ENCODE results near the gene TMEM132D.

The TMEM132D gene

GRCh38 chr12:129651951-129652350, 251.9 kb downstream of the TMEM132D start:
- TF ChIP-seq, protein P1, sequence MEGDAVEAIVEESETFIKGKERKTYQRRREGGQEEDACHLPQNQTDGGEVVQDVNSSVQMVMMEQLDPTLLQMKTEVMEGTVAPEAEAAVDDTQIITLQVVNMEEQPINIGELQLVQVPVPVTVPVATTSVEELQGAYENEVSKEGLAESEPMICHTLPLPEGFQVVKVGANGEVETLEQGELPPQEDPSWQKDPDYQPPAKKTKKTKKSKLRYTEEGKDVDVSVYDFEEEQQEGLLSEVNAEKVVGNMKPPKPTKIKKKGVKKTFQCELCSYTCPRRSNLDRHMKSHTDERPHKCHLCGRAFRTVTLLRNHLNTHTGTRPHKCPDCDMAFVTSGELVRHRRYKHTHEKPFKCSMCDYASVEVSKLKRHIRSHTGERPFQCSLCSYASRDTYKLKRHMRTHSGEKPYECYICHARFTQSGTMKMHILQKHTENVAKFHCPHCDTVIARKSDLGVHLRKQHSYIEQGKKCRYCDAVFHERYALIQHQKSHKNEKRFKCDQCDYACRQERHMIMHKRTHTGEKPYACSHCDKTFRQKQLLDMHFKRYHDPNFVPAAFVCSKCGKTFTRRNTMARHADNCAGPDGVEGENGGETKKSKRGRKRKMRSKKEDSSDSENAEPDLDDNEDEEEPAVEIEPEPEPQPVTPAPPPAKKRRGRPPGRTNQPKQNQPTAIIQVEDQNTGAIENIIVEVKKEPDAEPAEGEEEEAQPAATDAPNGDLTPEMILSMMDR (IDR thresholded peaks at IDR 0.05; ENCODE audit: extremely low read depth, missing control alignments): no peak
- no peak for DNase-seq (ENCODE audit: low spot score)

GRCh38 chr12:129641926-129642325, 261.9 kb downstream of the TMEM132D start:
- no peak for DNase-seq (ENCODE audit: low spot score)
- TF ChIP-seq, protein P1 (IDR thresholded peaks at IDR 0.05; ENCODE audit: extremely low read depth, missing control alignments): no peak

- DNase-seq (ENCODE audit: low spot score): no peak
- TF ChIP-seq, protein P1 (IDR thresholded peaks at IDR 0.05; ENCODE audit: extremely low read depth, missing control alignments): no peak
Measured at GRCh38 chr12:129635021-129635685, 268.7 kb downstream of the TMEM132D start.

DNA sequence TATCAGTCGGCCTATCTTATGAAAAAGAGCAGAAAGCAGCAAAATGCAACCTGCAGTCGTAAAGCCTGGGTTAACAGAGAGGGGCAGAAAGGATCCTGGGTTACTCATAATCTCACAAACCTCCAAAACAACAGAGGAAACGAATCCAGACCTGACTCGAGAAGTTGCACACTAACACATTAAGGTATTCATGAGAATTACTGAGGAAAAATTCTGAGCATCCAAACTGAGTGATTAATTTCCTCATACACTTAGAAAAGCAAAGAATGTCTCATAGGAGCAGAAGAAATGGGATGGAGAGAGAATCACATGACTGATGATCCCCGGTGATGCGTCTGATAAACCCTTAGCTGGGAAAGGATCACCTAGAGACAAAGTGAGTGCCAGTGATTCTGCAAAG, 272.5 kb downstream of the TMEM132D start:
- TF ChIP-seq, protein P1 (IDR thresholded peaks at IDR 0.05; ENCODE audit: extremely low read depth, missing control alignments): no peak

GRCh38 chr12:129629901-129630300, 273.9 kb downstream of the TMEM132D start:
- TF ChIP-seq, protein P1 (IDR thresholded peaks at IDR 0.05; ENCODE audit: extremely low read depth, missing control alignments): no peak
- no peak for DNase-seq (ENCODE audit: low spot score)

More for the DNA sequence above, 272.5 kb downstream of the TMEM132D start:
- no peak for DNase-seq (ENCODE audit: low spot score)

GRCh38 chr12:129622566-129622965, 281.3 kb downstream of the TMEM132D start:
- no peak for DNase-seq (ENCODE audit: low spot score)
- TF ChIP-seq, protein P1 (IDR thresholded peaks at IDR 0.05; ENCODE audit: extremely low read depth, missing control alignments): no peak

GRCh38 chr12:129619271-129619670, 284.6 kb downstream of the TMEM132D start:
- TF ChIP-seq, protein P1 (IDR thresholded peaks at IDR 0.05; ENCODE audit: extremely low read depth, missing control alignments): no peak
- DNase-seq (ENCODE audit: low spot score): no peak

All from GM20000 (cell line).